ENCODE results near the gene RTBDN.

- TF ChIP-seq, protein P1, sequence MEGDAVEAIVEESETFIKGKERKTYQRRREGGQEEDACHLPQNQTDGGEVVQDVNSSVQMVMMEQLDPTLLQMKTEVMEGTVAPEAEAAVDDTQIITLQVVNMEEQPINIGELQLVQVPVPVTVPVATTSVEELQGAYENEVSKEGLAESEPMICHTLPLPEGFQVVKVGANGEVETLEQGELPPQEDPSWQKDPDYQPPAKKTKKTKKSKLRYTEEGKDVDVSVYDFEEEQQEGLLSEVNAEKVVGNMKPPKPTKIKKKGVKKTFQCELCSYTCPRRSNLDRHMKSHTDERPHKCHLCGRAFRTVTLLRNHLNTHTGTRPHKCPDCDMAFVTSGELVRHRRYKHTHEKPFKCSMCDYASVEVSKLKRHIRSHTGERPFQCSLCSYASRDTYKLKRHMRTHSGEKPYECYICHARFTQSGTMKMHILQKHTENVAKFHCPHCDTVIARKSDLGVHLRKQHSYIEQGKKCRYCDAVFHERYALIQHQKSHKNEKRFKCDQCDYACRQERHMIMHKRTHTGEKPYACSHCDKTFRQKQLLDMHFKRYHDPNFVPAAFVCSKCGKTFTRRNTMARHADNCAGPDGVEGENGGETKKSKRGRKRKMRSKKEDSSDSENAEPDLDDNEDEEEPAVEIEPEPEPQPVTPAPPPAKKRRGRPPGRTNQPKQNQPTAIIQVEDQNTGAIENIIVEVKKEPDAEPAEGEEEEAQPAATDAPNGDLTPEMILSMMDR (IDR thresholded peaks at IDR 0.05) = peak in 1 of 4 donors; percentile 2
- TF ChIP-seq POLR2A (IDR thresholded peaks at IDR 0.05) = peak; percentile 74
Observed at GRCh38 chr19:12778017-12778904, 56.1 kb downstream of the RTBDN start.
